Kidney glomerular epithelial cell (primary cell): ENCODE results near the gene TIMM9.
"Not testable (repeated sequence)": the region's sequence is repeated elsewhere in the genome, so short reads cannot be mapped to it uniquely, and the experiment has no call there.

Experiments
- DNase-seq: peaks from one replicate; lab custom pipeline; 2025; lab: John Stamatoyannopoulos, UW

Gene TIMM9, protein sequence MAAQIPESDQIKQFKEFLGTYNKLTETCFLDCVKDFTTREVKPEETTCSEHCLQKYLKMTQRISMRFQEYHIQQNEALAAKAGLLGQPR

GRCh38 chr14:58427281-58428117 is at the start of gene TIMM9, which contains the start of gene KIAA0586:
Gene TIMM9, minus strand, starts transcription at chr14:58427531. Its CDS starts 15,586 bp downstream, at chr14:58411945.
Gene KIAA0586, plus strand, starts transcription at chr14:58427719. Its CDS starts 546 bp downstream, at chr14:58428265.
- peak; percentile 94 for DNase-seq

GRCh38 chr14:58476320-58476719 is 49.0 kb upstream of the TIMM9 start:
- no peak for DNase-seq

DNA sequence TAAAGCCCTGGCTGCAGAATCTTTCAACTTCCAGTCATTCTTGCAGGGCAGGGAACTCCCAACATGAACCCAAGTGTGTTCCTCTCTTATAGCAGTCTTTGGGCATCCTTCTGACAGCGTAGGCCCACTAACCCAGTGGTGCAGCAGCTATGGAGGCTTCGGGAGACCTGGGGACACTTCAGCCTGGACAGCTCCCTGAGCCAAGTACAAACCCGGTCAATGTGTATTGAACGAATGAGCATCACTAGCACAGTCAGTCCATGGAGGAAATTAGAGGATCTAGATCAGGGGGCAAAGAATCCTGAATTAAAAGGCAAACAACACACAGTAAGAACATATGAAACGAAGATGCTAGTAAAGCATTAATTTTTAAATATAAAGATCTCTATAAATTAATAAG is 42.0 kb upstream of the TIMM9 start:
- no peak for DNase-seq

DNA sequence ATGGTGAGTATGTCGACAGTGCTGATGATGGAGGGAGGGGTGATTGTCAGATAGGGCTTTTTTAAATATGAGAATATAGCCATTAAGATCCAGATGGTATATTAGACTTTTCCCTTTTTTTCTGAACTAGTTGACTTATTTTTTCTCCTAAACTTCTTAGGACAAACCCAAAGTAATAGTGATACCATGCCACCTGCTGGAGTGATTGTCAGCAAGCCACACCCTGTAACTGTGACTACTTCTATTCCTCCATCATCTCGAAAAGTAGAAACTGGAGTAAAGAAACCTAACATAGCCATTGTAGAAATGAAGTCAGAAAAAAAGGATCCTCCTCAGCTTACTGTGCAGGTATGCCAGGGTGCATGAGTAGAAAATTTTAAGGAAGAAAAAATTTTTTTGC is 40.2 kb upstream of the TIMM9 start:
- DNase-seq = no peak

GRCh38 chr14:58466459-58466858 is 39.1 kb upstream of the TIMM9 start:
- DNase-seq = no peak

DNA sequence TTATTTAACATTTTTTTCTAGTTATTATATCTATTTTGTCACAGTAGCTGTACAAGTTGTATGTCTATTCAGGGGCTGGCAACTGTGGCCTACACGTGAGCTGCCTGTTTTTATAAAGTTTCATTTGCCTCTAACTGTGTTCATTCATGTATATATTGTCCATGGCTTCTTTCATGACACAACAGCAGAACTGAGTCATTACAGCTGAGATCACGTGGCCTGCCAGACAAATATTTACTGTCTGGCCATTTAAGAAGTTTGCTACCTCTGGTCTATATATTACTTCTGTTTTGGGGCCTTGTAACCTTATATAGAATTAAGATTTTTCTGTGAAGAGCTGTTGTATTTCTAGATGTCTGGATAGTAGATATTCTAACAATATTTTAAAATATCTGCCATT is 38.1 kb upstream of the TIMM9 start:
- peak; percentile 0 for DNase-seq

DNA sequence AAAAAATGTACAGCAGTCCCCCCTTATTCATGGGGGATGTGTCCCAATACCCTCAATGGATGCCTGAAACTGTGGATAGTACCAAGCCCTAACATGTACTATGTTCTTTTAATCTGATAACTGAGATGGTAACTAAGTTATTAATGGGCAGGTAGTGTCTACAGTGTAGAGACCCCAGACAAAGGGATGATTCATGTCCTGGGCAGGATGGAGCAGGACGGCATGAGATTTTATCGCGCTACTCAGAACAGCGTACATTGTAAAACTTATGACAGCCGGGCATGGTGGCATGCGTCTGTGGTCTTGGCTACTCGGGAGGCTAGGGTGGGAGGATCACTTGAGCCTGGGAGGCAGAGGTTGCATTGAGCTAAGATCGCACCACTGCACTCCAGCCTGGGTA is 37.3 kb upstream of the TIMM9 start:
- no peak for DNase-seq

DNA sequence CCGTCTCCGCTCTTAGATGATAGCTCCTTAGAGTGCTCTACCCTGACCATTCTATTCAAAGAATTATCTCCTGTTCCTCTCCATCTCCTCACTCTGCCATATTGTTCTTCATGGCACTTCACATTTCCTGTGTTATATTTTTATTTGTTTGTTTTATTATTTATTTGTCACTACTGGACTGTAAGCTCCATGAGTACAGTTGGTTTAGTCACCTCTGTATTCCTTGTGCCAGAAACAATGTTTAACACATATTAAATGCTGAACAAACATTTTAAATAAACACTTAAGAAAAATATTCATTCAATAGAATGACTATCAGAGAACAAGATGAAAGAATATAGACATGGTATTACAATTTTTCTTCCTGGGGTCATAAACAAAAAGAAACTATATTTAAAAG is 35.8 kb upstream of the TIMM9 start:
- no peak for DNase-seq

DNA sequence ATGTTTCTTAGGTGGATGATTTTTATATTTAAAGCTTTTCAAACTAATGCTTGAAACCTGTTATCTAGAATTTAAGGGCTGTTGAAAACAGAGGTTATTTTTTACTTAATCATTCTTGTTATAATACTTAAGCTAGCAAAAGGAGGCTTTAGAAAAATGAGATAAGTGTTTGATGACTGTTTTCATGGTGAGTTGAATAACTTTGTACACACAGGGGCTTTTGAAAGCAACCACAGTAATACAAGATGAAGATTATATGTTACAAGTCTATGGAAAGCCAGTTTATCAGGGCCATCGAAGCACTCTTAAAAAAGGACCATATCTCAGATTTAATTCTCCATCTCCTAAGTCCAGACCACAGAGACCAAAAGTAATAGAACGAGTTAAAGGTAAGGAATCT is 33.4 kb upstream of the TIMM9 start:
- DNase-seq = no peak

- no peak for DNase-seq
Observed at GRCh38 chr14:58455593-58456265, 28.4 kb upstream of the TIMM9 start.

DNA sequence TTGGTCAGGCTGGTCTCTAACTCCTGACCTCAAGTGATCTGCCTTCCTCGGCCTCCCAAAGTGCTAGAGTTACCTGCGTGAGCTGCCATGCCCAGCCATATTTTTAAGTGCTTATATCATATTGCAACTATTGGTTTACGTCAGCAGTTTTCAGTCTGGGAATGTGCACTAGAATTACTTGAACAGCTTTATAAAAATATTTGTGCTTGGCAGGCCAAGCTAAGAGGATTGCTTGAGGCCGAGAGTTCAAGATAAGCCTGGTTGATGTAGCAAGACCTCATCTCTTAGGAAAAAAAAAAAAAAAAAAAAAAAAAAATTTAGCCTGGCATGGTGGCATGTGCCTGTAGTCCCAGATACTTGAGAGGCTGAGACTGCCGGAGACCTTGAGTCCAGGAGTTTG is 17.3 kb upstream of the TIMM9 start:
- DNase-seq = no peak

- no peak for DNase-seq
Observed at GRCh38 chr14:58439476-58439875, 12.1 kb upstream of the TIMM9 start.

DNA sequence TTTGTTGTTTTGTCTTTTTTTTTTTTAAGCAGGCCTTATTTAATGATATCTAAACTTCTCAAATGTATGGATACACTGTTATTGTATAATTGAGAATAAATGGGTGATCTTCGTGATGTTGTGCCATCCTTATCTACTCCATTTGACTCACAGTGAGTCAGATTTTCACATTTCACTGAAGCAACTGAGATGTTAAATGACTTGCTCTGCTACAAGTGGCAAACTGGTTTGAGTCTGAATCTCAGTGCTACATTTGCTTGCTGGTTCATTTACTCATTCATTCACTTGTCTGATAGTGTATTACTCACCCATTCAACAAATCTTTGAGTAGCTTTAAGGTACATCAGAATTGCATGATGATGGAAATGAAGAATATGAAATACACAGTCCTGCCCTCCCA is 2.8 kb upstream of the TIMM9 start:
- DNase-seq = peak; percentile 70

- DNase-seq = peak; percentile 11
Observed at GRCh38 chr14:58428118-58428683, 870 bp upstream of the TIMM9 start.

GRCh38 chr14:58426670-58427280 is 556 bp downstream of the TIMM9 start:
- DNase-seq = peak; percentile 65

DNA sequence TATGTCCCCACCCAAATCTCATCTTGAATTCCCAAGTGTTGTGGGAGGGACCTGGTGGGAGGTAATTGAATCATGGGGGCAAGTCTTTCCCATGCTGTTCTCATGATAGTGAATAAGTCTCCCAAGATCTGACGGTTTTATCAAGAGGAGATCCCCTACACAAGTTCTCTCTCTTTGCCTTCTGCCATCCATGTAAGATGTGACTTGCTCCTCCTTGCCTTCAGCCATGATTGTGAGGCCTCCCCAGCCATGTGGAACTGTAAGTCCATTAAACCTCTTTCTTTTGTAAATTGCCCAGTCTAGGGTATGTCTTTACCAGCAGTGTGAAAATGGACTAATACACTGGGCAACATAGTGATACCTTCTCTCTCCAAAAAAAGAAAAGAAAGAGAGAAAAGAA is 10.4 kb downstream of the TIMM9 start:
- DNase-seq = not testable (repeated sequence)

DNA sequence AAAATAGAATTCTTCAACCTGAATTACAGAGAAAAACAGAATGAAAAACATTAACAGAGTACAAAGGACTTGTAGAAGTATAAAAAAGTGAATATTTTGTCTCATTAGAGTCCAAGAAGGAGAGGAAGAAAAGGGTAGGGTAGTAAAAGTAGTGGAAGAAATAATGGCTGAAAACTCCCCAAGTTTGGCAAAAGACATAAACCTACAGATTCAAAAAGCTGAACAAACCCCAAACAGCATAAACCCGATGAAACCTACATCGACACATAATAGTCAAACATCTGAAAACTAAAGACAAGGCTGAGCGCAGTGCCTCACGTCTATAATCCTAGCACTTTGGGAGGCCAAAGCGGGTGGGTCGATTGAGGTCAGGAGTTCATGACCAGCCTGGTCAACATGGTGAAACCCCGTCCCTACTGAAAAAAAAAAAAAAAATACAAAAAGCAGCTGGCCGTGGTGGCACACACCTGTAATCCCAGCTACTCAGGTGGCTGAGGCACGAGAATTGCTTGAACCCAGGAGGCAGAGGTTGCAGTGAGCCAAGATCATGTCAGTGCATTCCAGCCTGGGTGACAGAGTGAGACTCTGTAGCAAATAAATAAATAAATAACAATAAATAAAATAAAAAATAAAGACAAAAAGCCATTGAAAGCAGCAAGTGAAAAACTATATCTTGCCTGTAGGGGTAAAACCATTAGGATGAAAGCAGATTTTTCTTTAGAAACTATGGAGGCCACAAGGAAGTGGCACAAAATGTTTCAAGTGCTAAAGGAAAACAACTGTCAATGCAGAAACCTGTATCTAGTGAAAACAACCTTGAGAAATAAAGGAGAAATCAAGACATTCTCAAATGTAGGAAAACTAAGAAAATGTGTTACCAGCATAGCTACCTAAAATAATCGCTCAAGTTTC is 11.4 kb downstream of the TIMM9 start:
- DNase-seq = no peak

- DNase-seq = no peak
Observed at GRCh38 chr14:58414845-58415244, 12.5 kb downstream of the TIMM9 start.

DNA sequence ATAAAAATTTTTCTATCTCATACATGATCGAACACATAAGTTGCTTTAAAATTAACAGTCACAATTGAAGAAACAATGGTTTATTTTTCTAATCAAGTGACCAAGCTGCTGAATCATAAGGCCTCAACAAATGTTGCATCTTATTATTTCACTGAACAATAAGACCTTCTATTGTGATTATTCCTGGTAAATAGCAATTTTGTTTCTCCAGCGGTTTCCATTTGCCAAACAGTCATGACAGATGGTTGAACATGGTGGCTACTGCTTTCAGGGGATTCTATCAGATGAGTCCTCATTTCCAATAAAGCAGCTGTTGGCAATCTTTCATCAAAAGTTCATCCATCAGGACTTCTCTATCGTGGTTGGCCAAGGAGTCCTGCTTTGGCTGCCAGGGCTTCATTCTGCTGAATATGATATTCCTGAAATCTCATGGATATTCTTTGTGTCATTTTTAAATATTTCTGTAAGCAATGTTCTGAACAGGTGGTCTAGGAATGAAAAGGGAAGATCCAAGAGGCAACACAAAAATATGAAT is 18.6 kb downstream of the TIMM9 start:
- no peak for DNase-seq

DNA sequence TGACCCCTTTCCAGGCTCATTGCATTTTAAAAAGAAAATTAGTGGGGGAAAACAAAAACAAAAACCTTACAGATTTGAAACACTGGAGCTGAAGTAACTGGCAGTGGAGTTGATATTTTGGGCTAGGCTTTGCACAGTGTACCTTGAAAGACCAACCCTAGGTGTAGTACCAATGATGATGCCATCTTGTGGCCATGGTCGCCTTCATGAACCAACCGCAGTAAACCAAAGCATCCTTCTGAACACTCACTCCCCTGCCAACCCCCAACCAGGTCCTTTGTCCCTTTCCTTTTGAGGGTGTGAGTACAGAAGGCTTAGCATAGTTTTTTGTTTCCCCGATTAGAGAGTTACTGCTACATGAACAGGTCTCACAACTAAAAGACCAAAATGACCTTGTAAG is 25.7 kb downstream of the TIMM9 start:
- no peak for DNase-seq

- DNase-seq = no peak
Observed at GRCh38 chr14:58398895-58399294, 28.4 kb downstream of the TIMM9 start.
